Endodermal cell (in vitro differentiated cells): ENCODE results near the gene SLC12A5. TPM values are rescaled to one million over a fixed set of nuclear protein-coding genes. Genes with fewer than 3 reads are reported as not detected.
A peak's percentile ranks its signal among the peaks of the same experiment; 100 is the strongest.

Experiments
- DNase-seq: peaks from one replicate; pipeline ENCODE4 v3.0.0-alpha.2; 2017
- H3K27ac ChIP-seq: 2 replicates; pipeline ENCODE4 v1.5.1; 2013; ENCODE audit warnings: mild to moderate bottlenecking, low read depth, low read length, moderate library complexity
- H3K27me3 ChIP-seq: 2 replicates; pipeline ENCODE4 v1.6.1; 2013; ENCODE audit warnings: mild to moderate bottlenecking, low read length, moderate library complexity; ENCODE audit not compliant: insufficient read depth, control insufficient read depth, poor library complexity, severe bottlenecking
- H3K36me3 ChIP-seq: 2 replicates; pipeline ENCODE4 v1.7.0; 2013; ENCODE audit warnings: mild to moderate bottlenecking, low read length, moderate library complexity; ENCODE audit not compliant: control insufficient read depth, insufficient read depth
- H3K4me1 ChIP-seq: one replicate; pipeline ENCODE4 v1.7.0; 2013; ENCODE audit warnings: low read length; ENCODE audit not compliant: control insufficient read depth, insufficient read depth
- H3K4me3 ChIP-seq: 2 replicates; pipeline ENCODE4 v1.5.1; 2013; ENCODE audit warnings: mild to moderate bottlenecking, low read length, moderate library complexity
- H3K9ac ChIP-seq: 2 replicates; pipeline ENCODE4 v1.6.1; 2013; ENCODE audit warnings: mild to moderate bottlenecking, low read length, moderate library complexity; ENCODE audit not compliant: poor library complexity, severe bottlenecking; ENCODE audit errors: extremely low read depth
- H3K9me3 ChIP-seq: 2 replicates; pipeline ENCODE4 v1.6.1; 2013; ENCODE audit warnings: mild to moderate bottlenecking, low read length, moderate library complexity; ENCODE audit not compliant: control insufficient read depth
- H3K27ac Mint-ChIP-seq: 2 replicates; pipeline ENCODE4 v1.8.0; 2020; ENCODE audit warnings: mixed read lengths
- H3K27me3 Mint-ChIP-seq: 2 replicates; pipeline ENCODE4 v1.8.0; 2021; ENCODE audit warnings: mild to moderate bottlenecking, mixed read lengths; ENCODE audit not compliant: insufficient read depth
- H3K36me3 Mint-ChIP-seq: 2 replicates; pipeline ENCODE4 v1.8.0; 2020; ENCODE audit warnings: low read depth, mixed read lengths
- H3K4me1 Mint-ChIP-seq: 2 replicates; pipeline ENCODE4 v1.8.0; 2020; ENCODE audit warnings: mixed read lengths
- H3K4me3 Mint-ChIP-seq: 2 replicates; pipeline ENCODE4 v1.8.0; 2020; ENCODE audit warnings: mild to moderate bottlenecking, moderate library complexity, mixed read lengths
- H3K9me3 Mint-ChIP-seq: 2 replicates; pipeline ENCODE4 v1.8.0; 2020; ENCODE audit warnings: mild to moderate bottlenecking, mixed read lengths
- CTCF ChIP-seq: fragments of 200-600 bp; sonication (generic); conservative IDR thresholded peaks from 2 replicates; pipeline ENCODE4 v1.5.0; 2021; ENCODE audit warnings: antibody characterized with exemption, mild to moderate bottlenecking
- WGBS, 2 experiments: methylation state at CpG; one replicate each; pipeline versions ENCODE4 v1.1.5 to v1.1.7; 2013; ENCODE audit warnings: missing lambda C conversion rate in 2 of 2, mixed read lengths in 1 of 2; ENCODE audit not compliant: insufficient coverage in 1 of 2, insufficient read length in 1 of 2; 5-methylcytosine and 5-hydroxymethylcytosine counted together
- total RNA-seq, 2 donors: library from RNA; stranded (reverse); fragmentation: NEBNext Ultra II Directional in 1 of 2; extraction: Animal tissue kit (Norgen Biotek cat#: 25700) in 1 of 2; gene quantifications; 2 replicates in 1 of 2; 3 replicates in 1 of 2; pipeline ENCODE4 v1.2.1, GENCODE V29; 2021

The SLC12A5 gene
- total RNA-seq, 2 donors from 2014 or later: 5.7 to 10.2 TPM

DNA sequence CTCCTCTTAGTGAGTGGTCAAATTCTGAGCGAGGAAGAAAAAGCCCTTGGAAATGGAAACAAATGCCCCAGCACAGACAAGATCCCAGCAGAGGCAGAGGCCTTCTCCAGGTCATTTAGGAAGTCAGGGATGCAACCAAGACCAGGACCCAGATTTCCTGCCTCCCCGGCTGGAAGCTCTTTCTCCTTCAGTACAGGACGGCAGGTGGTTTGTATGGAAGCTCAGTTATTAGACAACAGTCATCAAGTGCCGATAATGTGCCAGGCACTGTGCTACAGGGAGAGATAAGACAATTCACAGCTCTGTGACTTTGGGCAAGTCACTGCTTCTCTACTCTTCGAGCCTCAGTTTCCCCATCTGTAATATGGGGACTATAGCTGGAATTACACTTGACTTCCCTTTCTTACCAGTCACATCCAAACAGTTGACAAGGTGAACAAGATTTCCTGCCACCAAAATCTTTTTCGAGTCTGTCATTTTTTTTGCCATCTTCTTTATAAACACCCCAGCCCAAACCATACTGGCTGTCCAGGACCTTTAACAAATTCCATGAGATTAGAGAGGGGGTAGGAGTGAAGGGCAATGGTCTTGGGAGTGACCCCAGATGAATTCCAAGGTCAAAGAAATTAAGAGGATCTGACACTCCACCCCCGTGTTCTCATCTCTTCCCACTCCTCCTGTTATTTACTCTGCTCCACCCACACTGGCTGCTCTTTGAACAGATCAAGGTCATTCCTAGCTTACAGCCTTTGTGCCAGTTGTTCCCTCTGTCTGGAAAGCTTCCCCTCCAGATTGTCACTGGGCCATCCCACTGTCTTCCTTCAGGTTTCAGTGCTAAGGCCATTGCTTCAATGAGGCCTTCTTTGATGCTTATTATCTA is 14.3 kb upstream of the SLC12A5 start:
- no peak overlapping the region for H3K27ac Mint-ChIP-seq
- DNase-seq: no peak
- no peak overlapping the region for H3K9ac ChIP-seq
- H3K36me3 ChIP-seq: no peaks in the 10 kb centered on the region
- peaks cover 7% of the 10 kb centered on the region for H3K27me3 ChIP-seq
- no peaks in the 10 kb centered on the region for H3K9me3 Mint-ChIP-seq
- WGBS, 2 experiments: 73 to 84% methylated on average over 6 to 7 of the region's 7 CpGs
- TF ChIP-seq CTCF: no peak
- peak overlapping the region; percentile 37 for H3K4me3 Mint-ChIP-seq
- peaks cover 4% of the 10 kb centered on the region for H3K4me1 Mint-ChIP-seq
- no peak overlapping the region for H3K27ac ChIP-seq
- H3K4me1 ChIP-seq: no peaks in the 10 kb centered on the region
- no peaks in the 10 kb centered on the region for H3K9me3 ChIP-seq
- H3K4me3 ChIP-seq: no peak overlapping the region
- H3K27me3 Mint-ChIP-seq: peaks cover 42% of the 10 kb centered on the region
- H3K36me3 Mint-ChIP-seq: no peaks in the 10 kb centered on the region

DNA sequence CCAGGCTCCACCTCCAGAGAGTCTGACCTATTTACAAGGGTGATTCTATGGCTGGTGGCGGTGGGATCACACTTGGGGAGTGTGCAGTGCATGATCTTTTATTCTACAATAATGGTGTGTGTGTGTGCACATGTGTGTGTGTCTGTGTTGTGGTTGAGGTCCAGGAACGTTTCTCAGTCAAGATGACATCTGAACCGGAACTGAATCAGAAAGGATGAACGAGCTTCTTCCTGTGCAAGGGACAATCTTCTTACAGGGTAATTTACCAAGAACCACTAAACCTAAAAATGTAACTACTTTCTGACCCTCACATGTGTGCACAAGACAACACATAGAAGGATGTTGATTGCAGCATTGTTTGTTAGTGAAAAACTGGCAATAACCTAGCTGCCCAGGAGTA is 11.7 kb upstream of the SLC12A5 start:
- H3K27ac ChIP-seq: no peak overlapping the region
- no peaks in the 10 kb centered on the region for H3K9me3 ChIP-seq
- WGBS, 2 experiments: 85 to 100% methylated on average over 2 to 4 of the region's 4 CpGs
- no peak for DNase-seq
- H3K27ac Mint-ChIP-seq: no peak overlapping the region
- no peaks in the 10 kb centered on the region for H3K36me3 ChIP-seq
- no peak overlapping the region for H3K9ac ChIP-seq
- H3K4me3 Mint-ChIP-seq: no peak overlapping the region
- peaks cover 7% of the 10 kb centered on the region for H3K27me3 ChIP-seq
- no peaks in the 10 kb centered on the region for H3K36me3 Mint-ChIP-seq
- H3K4me3 ChIP-seq: no peak overlapping the region
- no peaks in the 10 kb centered on the region for H3K4me1 ChIP-seq
- no peak for TF ChIP-seq CTCF
- H3K4me1 Mint-ChIP-seq: peaks cover 9% of the 10 kb centered on the region
- no peaks in the 10 kb centered on the region for H3K9me3 Mint-ChIP-seq
- H3K27me3 Mint-ChIP-seq: peaks cover 21% of the 10 kb centered on the region

DNA sequence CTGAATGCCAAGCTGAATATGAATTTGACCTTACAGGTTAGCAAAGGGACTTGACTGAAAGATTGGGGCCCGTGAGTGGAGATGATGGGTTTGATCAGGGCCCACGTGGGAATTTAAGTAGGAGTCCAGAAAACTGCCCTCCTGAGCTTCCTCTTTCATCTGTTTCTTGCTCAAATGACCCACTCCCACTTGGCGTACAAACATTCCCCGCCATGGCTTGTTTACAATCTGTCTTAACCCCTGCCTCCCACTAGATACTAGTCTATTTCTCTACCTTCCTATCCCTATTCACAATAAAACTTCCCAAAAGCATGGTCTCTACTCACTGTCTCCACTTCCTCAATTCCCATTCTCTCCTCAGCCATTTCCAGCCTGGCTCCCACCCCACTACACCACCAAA is 10.9 kb upstream of the SLC12A5 start:
- WGBS, 2 experiments: 88 to 93% methylated on average over 2 to 4 of the region's 4 CpGs
- no peak for TF ChIP-seq CTCF

More for the DNA sequence above, 10.9 kb upstream of the SLC12A5 start:
- no peaks in the 10 kb centered on the region for H3K36me3 ChIP-seq
- Mint-ChIP-seq H3K9me3 (no peaks in the 10 kb centered on the region), H3K27ac (no peak overlapping the region), H3K4me3 (no peak overlapping the region), H3K4me1 (peaks cover 9% of the 10 kb centered on the region), H3K27me3 (peaks cover 17% of the 10 kb centered on the region), H3K36me3 (no peaks in the 10 kb centered on the region)
- H3K4me3 ChIP-seq: no peak overlapping the region
- peaks cover 9% of the 10 kb centered on the region for H3K27me3 ChIP-seq
- H3K4me1 ChIP-seq: no peaks in the 10 kb centered on the region
- no peaks in the 10 kb centered on the region for H3K9me3 ChIP-seq
- DNase-seq: no peak
- no peak overlapping the region for H3K27ac ChIP-seq
- no peak overlapping the region for H3K9ac ChIP-seq
